ENCODE measurements around the gene S100P.

Gene S100P

GRCh38 chr4:6730603-6731317 is 37.1 kb downstream of the S100P start:
- TF ChIP-seq CTCF (IDR thresholded peaks at IDR 0.05; ENCODE audit: low read depth, low read length, missing control alignments), result no peak
- no peak for DNase-seq (ENCODE audit: extremely low read depth, low read depth)
- H3K4me3 ChIP-seq (replicated peaks; ENCODE audit: low read depth, low read length), result no peak overlapping the region

- no peak overlapping the region for H3K4me3 ChIP-seq (replicated peaks; ENCODE audit: low read depth, low read length)
- DNase-seq (ENCODE audit: extremely low read depth, low read depth), result no peak
- TF ChIP-seq CTCF (IDR thresholded peaks at IDR 0.05; ENCODE audit: low read depth, low read length, missing control alignments), result no peak
These were observed 37.6 kb downstream of the S100P start for GRCh38 chr4:6731318-6731675.

- no peak overlapping the region for H3K4me3 ChIP-seq (replicated peaks; ENCODE audit: low read depth, low read length)
- no peak for TF ChIP-seq CTCF (IDR thresholded peaks at IDR 0.05; ENCODE audit: low read depth, low read length, missing control alignments)
- no peak for DNase-seq (ENCODE audit: extremely low read depth, low read depth)
These were observed 38.1 kb downstream of the S100P start for GRCh38 chr4:6731780-6732179.

GRCh38 chr4:6732441-6733357 is 39.0 kb downstream of the S100P start:
- no peak for TF ChIP-seq CTCF (IDR thresholded peaks at IDR 0.05; ENCODE audit: low read depth, low read length, missing control alignments)
- DNase-seq (ENCODE audit: extremely low read depth, low read depth), result no peak

GRCh38 chr4:6733358-6734164 is 39.9 kb downstream of the S100P start:
- H3K4me3 ChIP-seq (replicated peaks; ENCODE audit: low read depth, low read length), result no peak overlapping the region
- no peak for DNase-seq (ENCODE audit: extremely low read depth, low read depth)
- no peak for TF ChIP-seq CTCF (IDR thresholded peaks at IDR 0.05; ENCODE audit: low read depth, low read length, missing control alignments)

More at GRCh38 chr4:6732441-6733357, 39.0 kb downstream of the S100P start:
- H3K4me3 ChIP-seq (replicated peaks; ENCODE audit: low read depth, low read length), result no peak overlapping the region

- no peak for TF ChIP-seq CTCF (IDR thresholded peaks at IDR 0.05; ENCODE audit: low read depth, low read length, missing control alignments)
- no peak overlapping the region for H3K4me3 ChIP-seq (replicated peaks; ENCODE audit: low read depth, low read length)
- no peak for DNase-seq (ENCODE audit: extremely low read depth, low read depth)
These were observed 40.6 kb downstream of the S100P start for GRCh38 chr4:6734165-6734786.
